ENCODE measurements around the gene CLDN1. TPM values are rescaled to one million over a fixed set of nuclear protein-coding genes. Genes with fewer than 3 reads are reported as not detected.

Gene CLDN1
- total RNA-seq, 4 donors from 2014 or later, result 0.25 to 1.00 (median 0.36) TPM; not detected in 1

GRCh38 chr3:190345878-190346277 lies 23.6 kb upstream of the CLDN1 start:
- Histone ChIP-seq H3K4me3 (no peak overlapping the region), H3K9me3 (no peaks in the 10 kb centered on the region), H3K4me1 (no peaks in the 10 kb centered on the region), H3K27ac (no peak overlapping the region), H3K36me3 (no peaks in the 10 kb centered on the region), H3K27me3 (no peaks in the 10 kb centered on the region)
- intact Hi-C loops (cut with DNase I; ENCODE audit: low total_unique reads), result no loop called here
- TF ChIP-seq CTCF (IDR thresholded peaks at IDR 0.05 in 4 of 5, conservative IDR thresholded peaks at IDR 0.05 in 1 of 5), result no peak
- ATAC-seq, result no peak
- in situ Hi-C loops (cut with MboI; ENCODE audit: low sequenced_read_pairs in 4 of 4), result no loop called here
- no peak for DNase-seq

GRCh38 chr3:190345027-190345821 lies 23.0 kb upstream of the CLDN1 start:
- Histone ChIP-seq H3K27me3 (no peaks in the 10 kb centered on the region), H3K27ac (no peak overlapping the region), H3K36me3 (no peaks in the 10 kb centered on the region), H3K9me3 (no peaks in the 10 kb centered on the region), H3K4me1 (no peaks in the 10 kb centered on the region), H3K4me3 (no peak overlapping the region)
- TF ChIP-seq CTCF (IDR thresholded peaks at IDR 0.05 in 4 of 5, conservative IDR thresholded peaks at IDR 0.05 in 1 of 5) (no peak), POLR2A (IDR thresholded peaks at IDR 0.05) (no peak)
- intact Hi-C loops (cut with DNase I; ENCODE audit: low total_unique reads), result no loop called here
- DNase-seq (no peak), ATAC-seq (no peak)
- in situ Hi-C loops (cut with MboI; ENCODE audit: low sequenced_read_pairs in 4 of 4), result no loop called here

- Histone ChIP-seq H3K36me3 (no peaks in the 10 kb centered on the region), H3K27ac (no peak overlapping the region), H3K4me3 (no peak overlapping the region), H3K27me3 (no peaks in the 10 kb centered on the region), H3K9me3 (no peaks in the 10 kb centered on the region), H3K4me1 (no peaks in the 10 kb centered on the region)
- in situ Hi-C loops (cut with MboI; ENCODE audit: low sequenced_read_pairs in 4 of 4), result no loop called here
- no peak for ATAC-seq
- DNase-seq, result no peak
- TF ChIP-seq POLR2A (IDR thresholded peaks at IDR 0.05) (no peak), CTCF (IDR thresholded peaks at IDR 0.05 in 4 of 5, conservative IDR thresholded peaks at IDR 0.05 in 1 of 5) (no peak)
- intact Hi-C loops (cut with DNase I; ENCODE audit: low total_unique reads), result no loop called here
Measured at GRCh38 chr3:190340071-190340470, 17.8 kb upstream of the CLDN1 start.

DNA sequence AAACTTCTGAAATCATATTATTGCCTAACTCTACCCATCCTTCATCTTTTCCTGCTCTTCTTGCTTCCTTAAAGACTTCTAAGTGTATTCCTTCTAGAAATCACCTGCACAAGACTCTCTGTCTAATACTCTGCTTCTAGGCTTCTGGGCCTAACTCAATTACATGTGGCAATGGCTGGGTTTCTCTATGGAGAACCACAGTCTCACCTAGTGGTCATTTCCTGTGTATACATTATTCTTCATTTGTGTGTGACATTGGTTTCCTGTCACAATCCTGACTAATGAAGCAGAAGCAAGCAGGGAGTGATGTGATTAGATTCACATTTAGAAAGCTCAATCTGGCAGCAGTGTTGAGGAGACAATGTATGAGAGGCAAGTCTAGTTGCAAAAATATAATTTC lies 16.9 kb upstream of the CLDN1 start:
- no peak for TF ChIP-seq CTCF (IDR thresholded peaks at IDR 0.05 in 4 of 5, conservative IDR thresholded peaks at IDR 0.05 in 1 of 5)
- no peak overlapping the region for H3K27ac ChIP-seq
- no peaks in the 10 kb centered on the region for H3K27me3 ChIP-seq
- in situ Hi-C loops (cut with MboI; ENCODE audit: low sequenced_read_pairs in 4 of 4), result no loop called here
- ATAC-seq (no peak), DNase-seq (no peak)
- H3K4me3 ChIP-seq, result no peak overlapping the region
- H3K9me3 ChIP-seq, result no peaks in the 10 kb centered on the region
- H3K36me3 ChIP-seq, result no peaks in the 10 kb centered on the region
- intact Hi-C loops (cut with DNase I; ENCODE audit: low total_unique reads), result no loop called here
- no peaks in the 10 kb centered on the region for H3K4me1 ChIP-seq

DNA sequence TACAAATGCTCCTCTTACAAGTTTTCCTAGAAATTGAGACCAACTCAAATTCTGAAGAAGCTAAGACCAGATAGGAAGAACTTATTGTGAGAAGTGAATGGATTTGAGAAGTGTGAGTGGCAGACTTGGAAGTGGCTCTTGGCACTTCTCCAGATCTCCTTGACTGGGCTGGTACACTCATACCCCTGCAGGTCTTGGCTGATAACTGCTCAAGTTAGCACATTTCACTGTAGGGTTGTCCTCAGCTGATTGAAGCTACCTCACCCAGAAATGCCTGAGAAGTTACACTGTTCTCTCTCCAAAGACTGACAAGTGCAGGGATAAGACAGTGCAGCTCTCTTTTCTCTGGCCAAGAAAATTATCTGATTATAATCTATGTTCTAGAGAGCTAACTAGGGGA lies 16.5 kb upstream of the CLDN1 start:
- no peaks in the 10 kb centered on the region for H3K9me3 ChIP-seq
- intact Hi-C loops (cut with DNase I; ENCODE audit: low total_unique reads), result no loop called here
- no peaks in the 10 kb centered on the region for H3K27me3 ChIP-seq
- in situ Hi-C loops (cut with MboI; ENCODE audit: low sequenced_read_pairs in 4 of 4), result no loop called here
- H3K36me3 ChIP-seq, result no peaks in the 10 kb centered on the region
- H3K27ac ChIP-seq, result no peak overlapping the region
- TF ChIP-seq POLR2A (IDR thresholded peaks at IDR 0.05) (no peak), CTCF (IDR thresholded peaks at IDR 0.05 in 4 of 5, conservative IDR thresholded peaks at IDR 0.05 in 1 of 5) (no peak)
- H3K4me3 ChIP-seq, result no peak overlapping the region
- H3K4me1 ChIP-seq, result no peaks in the 10 kb centered on the region
- ATAC-seq (no peak), DNase-seq (no peak)

All from gastrocnemius medialis (tissue), 4 donors.